HEK293T (cell line): Measurements from ENCODE around the gene COMMD2.

Source experiments
- ELF4 ChIP-seq: fragments of 450-650 bp; IDR thresholded peaks from 2 replicates; pipeline ENCODE4 v1.6.1; 2017; ENCODE audit warnings: antibody characterized with exemption
- FOXA1 ChIP-seq: fragments of 450-650 bp; IDR thresholded peaks from 2 replicates; pipeline ENCODE4 v1.6.1; 2016; ENCODE audit warnings: mild to moderate bottlenecking
- TF ChIP-seq, protein P1 (sequence below): fragments of 450-650 bp; IDR thresholded peaks from 2 replicates; pipeline ENCODE4 v1.6.1; 2016

DNA sequence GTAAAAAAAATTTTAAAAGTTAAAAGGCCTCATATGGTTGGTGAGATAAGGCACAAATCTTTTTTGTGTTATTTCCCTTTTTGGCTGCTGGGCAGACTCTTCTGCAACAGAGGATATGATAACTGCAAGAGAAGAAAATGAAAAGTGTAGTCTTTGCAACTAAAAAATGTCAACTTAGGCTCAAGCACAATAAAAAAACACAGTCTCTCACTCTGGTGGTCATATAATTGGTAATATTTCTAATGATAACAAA lies 15.4 kb downstream of the COMMD2 start:
- TF ChIP-seq FOXA1, result no peak
- TF ChIP-seq, protein P1, sequence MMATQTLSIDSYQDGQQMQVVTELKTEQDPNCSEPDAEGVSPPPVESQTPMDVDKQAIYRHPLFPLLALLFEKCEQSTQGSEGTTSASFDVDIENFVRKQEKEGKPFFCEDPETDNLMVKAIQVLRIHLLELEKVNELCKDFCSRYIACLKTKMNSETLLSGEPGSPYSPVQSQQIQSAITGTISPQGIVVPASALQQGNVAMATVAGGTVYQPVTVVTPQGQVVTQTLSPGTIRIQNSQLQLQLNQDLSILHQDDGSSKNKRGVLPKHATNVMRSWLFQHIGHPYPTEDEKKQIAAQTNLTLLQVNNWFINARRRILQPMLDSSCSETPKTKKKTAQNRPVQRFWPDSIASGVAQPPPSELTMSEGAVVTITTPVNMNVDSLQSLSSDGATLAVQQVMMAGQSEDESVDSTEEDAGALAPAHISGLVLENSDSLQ, result no peak
- no peak for TF ChIP-seq ELF4
